HG03064 (cell line): ENCODE data around the gene ASB9.
"Not testable (repeated sequence)": the region's sequence is repeated elsewhere in the genome, so short reads cannot be mapped to it uniquely, and the experiment has no call there.

Experiments
- ATAC-seq: cut with Tn5 transposase; IDR thresholded peaks from one replicate; pipeline ENCODE4 v1.9.1; 2021; ENCODE audit warnings: low read depth; ENCODE audit not compliant: unreplicated experiment

Gene ASB9

GRCh38 chrX:15269618-15270521 is at the start of gene ASB9:
ASB9 (minus strand) TSS chrX:15270083; CDS start chrX:15269874, 209 bp downstream.
- no peak for ATAC-seq

GRCh38 chrX:15319075-15319474 is 49.2 kb upstream of the ASB9 start:
- no peak for ATAC-seq

GRCh38 chrX:15315509-15315908 is 45.6 kb upstream of the ASB9 start, which contains the start of gene ASB11:
ASB11 (minus strand) TSS chrX:15315640; CDS start chrX:15315605, 35 bp downstream.
- ATAC-seq = no peak

GRCh38 chrX:15314472-15314871 is 44.6 kb upstream of the ASB9 start:
- no peak for ATAC-seq

- ATAC-seq = no peak
These were observed 41.2 kb upstream of the ASB9 start for GRCh38 chrX:15311119-15311518.

GRCh38 chrX:15310117-15310516 is 40.2 kb upstream of the ASB9 start:
- no peak for ATAC-seq

GRCh38 chrX:15305899-15306298 is 36.0 kb upstream of the ASB9 start:
- not testable (repeated sequence) for ATAC-seq

GRCh38 chrX:15301924-15302323 is 32.0 kb upstream of the ASB9 start:
- no peak for ATAC-seq

GRCh38 chrX:15299941-15300851 is 30.3 kb upstream of the ASB9 start:
- ATAC-seq = no peak

GRCh38 chrX:15298780-15299179 is 28.9 kb upstream of the ASB9 start:
- no peak for ATAC-seq

- ATAC-seq = no peak
These were observed 28.3 kb upstream of the ASB9 start for GRCh38 chrX:15298201-15298600.

- no peak for ATAC-seq
These were observed 23.6 kb upstream of the ASB9 start for GRCh38 chrX:15293451-15293850.

GRCh38 chrX:15292861-15293260 is 23.0 kb upstream of the ASB9 start:
- ATAC-seq = no peak

GRCh38 chrX:15277604-15278003 is 7.7 kb upstream of the ASB9 start:
- ATAC-seq = no peak

- no peak for ATAC-seq
These were observed 5.1 kb upstream of the ASB9 start for GRCh38 chrX:15274946-15275345.

- not testable (repeated sequence) for ATAC-seq
These were observed 3.4 kb upstream of the ASB9 start for GRCh38 chrX:15273275-15273674.

- no peak for ATAC-seq
These were observed 1.9 kb upstream of the ASB9 start for GRCh38 chrX:15271757-15272156.

- no peak for ATAC-seq
These were observed 763 bp downstream of the ASB9 start for GRCh38 chrX:15269120-15269519.

GRCh38 chrX:15254852-15255251 is 15.0 kb downstream of the ASB9 start:
- ATAC-seq = no peak

- no peak for ATAC-seq
These were observed 24.0 kb downstream of the ASB9 start for GRCh38 chrX:15245896-15246295.

GRCh38 chrX:15244421-15244820 is 25.5 kb downstream of the ASB9 start:
- no peak for ATAC-seq
